ENCODE measurements around the gene SORCS3.

DNA sequence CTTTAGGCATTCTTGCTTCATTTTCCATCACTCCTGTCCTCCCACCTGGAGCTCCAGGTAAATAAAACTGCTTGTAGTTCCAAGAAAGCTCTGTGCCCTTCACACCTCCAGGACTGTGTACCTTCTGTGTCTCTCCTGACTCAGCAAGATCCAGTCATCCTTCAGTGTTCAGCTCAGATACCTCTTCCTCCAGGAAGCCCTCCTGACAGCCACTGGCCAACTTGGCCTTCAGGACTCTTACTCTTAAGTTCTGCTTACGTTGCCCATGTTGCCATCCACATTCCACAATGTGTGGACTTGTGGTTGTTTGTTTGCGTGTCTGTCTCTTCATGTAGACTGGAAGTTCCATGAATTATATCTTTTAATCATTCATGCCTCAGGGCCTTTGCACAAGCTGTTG lies 48.0 kb downstream of the SORCS3 start:
- TF ChIP-seq CTCF (IDR thresholded peaks at IDR 0.05) (no peak), POLR2A (IDR thresholded peaks at IDR 0.05) (no peak)

Data from right lobe of liver (tissue), 4 donors.